Astrocyte (in vitro differentiated cells and primary cell): ENCODE measurements around the gene PCSK5. TPM values are rescaled to one million over a fixed set of nuclear protein-coding genes. Genes with fewer than 3 reads are reported as not detected.

Experiments used
- DNase-seq: peaks from one replicate; pipeline ENCODE4 v3.0.0-alpha.2; 2010; ENCODE audit warnings: low read depth
- FAIRE-seq: peaks from 2 replicates; lab custom pipeline; 2011; peaks lifted over from hg19 to GRCh38; lab: Jason Lieb, UNC
- H2AFZ ChIP-seq: 2 replicates; pipeline ENCODE4 v1.6.0; 2012; ENCODE audit warnings: low read depth, low read length, inconsistent platforms
- H3K27ac ChIP-seq: 2 replicates; pipeline ENCODE4 v1.5.1; 2011; ENCODE audit warnings: low read depth, low read length, inconsistent platforms
- H3K27me3 ChIP-seq: 2 replicates; pipeline ENCODE4 v1.6.0; 2011; ENCODE audit warnings: low read length, inconsistent platforms; ENCODE audit not compliant: insufficient read depth
- H3K36me3 ChIP-seq: 2 replicates; pipeline ENCODE4 v1.5.1; 2011; ENCODE audit warnings: low read length, inconsistent platforms; ENCODE audit not compliant: insufficient read depth
- H3K4me1 ChIP-seq: 2 replicates; pipeline ENCODE4 v1.5.1; 2011; ENCODE audit warnings: low read length, inconsistent platforms; ENCODE audit not compliant: insufficient read depth
- H3K4me2 ChIP-seq: 2 replicates; pipeline ENCODE4 v1.6.0; 2012; ENCODE audit warnings: low read length, inconsistent platforms
- H3K4me3 ChIP-seq: 2 replicates; pipeline ENCODE4 v1.5.1; 2011; ENCODE audit warnings: low read depth, mild to moderate bottlenecking, low read length, inconsistent platforms; ENCODE audit not compliant: insufficient read depth
- H3K79me2 ChIP-seq: 2 replicates; pipeline ENCODE4 v1.6.0; 2012; ENCODE audit warnings: mild to moderate bottlenecking, low read length, inconsistent platforms; ENCODE audit not compliant: insufficient read depth
- H3K9ac ChIP-seq: 2 replicates; pipeline ENCODE4 v1.6.0; 2012; ENCODE audit warnings: mild to moderate bottlenecking, low read length, inconsistent platforms
- H3K9me3 ChIP-seq: 2 replicates; pipeline ENCODE4 v1.5.1; 2012; ENCODE audit warnings: low read depth, mild to moderate bottlenecking, low read length, inconsistent platforms; ENCODE audit not compliant: insufficient read depth
- H4K20me1 ChIP-seq: 2 replicates; pipeline ENCODE4 v1.6.0; 2012; ENCODE audit warnings: low read length, inconsistent platforms; ENCODE audit not compliant: insufficient read depth
- H3K27ac Mint-ChIP-seq: one replicate; pipeline ENCODE4 v1.8.0; 2021; ENCODE audit warnings: mild to moderate bottlenecking, mixed read lengths; ENCODE audit not compliant: unreplicated experiment
- H3K27me3 Mint-ChIP-seq: one replicate; pipeline ENCODE4 v1.8.0; 2021; ENCODE audit warnings: low read depth, mixed read lengths; ENCODE audit not compliant: unreplicated experiment
- H3K36me3 Mint-ChIP-seq: one replicate; pipeline ENCODE4 v1.8.0; 2021; ENCODE audit warnings: low read depth, mixed read lengths; ENCODE audit not compliant: unreplicated experiment
- H3K4me1 Mint-ChIP-seq: one replicate; pipeline ENCODE4 v1.8.0; 2021; ENCODE audit warnings: low read depth, mixed read lengths; ENCODE audit not compliant: unreplicated experiment
- H3K4me3 Mint-ChIP-seq: one replicate; pipeline ENCODE4 v1.8.0; 2021; ENCODE audit warnings: mild to moderate bottlenecking, moderate library complexity, mixed read lengths; ENCODE audit not compliant: unreplicated experiment
- H3K9me3 Mint-ChIP-seq: one replicate; pipeline ENCODE4 v1.8.0; 2021; ENCODE audit warnings: mild to moderate bottlenecking, mixed read lengths; ENCODE audit not compliant: unreplicated experiment
- CTCF ChIP-seq: IDR thresholded peaks from 2 replicates; pipeline ENCODE4 v1.5.1; 2011; ENCODE audit warnings: low read depth, mild to moderate bottlenecking, inconsistent platforms, low read length, moderate library complexity; ENCODE audit not compliant: insufficient read depth
- EZH2 ChIP-seq: IDR thresholded peaks from 2 replicates; pipeline ENCODE4 v1.6.1; 2012; ENCODE audit warnings: mild to moderate bottlenecking, low read length, inconsistent platforms; ENCODE audit not compliant: insufficient read depth
- total RNA-seq: library from RNA; stranded (reverse); gene quantifications from 2 replicates; pipeline ENCODE4 v1.2.1, GENCODE V29; 2021

PCSK5 gene
- total RNA-seq, 1 donor from 2014 or later, result 13.1 TPM

- Mint-ChIP-seq H3K27me3 (no peaks in the 10 kb centered on the region), H3K4me1 (peaks cover 5% of the 10 kb centered on the region), H3K27ac (peak overlapping the region; percentile 85), H3K36me3 (no peaks in the 10 kb centered on the region), H3K9me3 (no peaks in the 10 kb centered on the region), H3K4me3 (peak overlapping the region; percentile 89)
- no peak for FAIRE-seq
- H3K4me2 ChIP-seq, result peak overlapping the region; percentile 88
- peak overlapping the region; percentile 93 for H3K4me3 ChIP-seq
- peaks cover 23% of the 10 kb centered on the region for H3K79me2 ChIP-seq
- no peaks in the 10 kb centered on the region for H3K36me3 ChIP-seq
- no peak for DNase-seq
- H3K9ac ChIP-seq, result peak overlapping the region; percentile 93
- peaks cover 10% of the 10 kb centered on the region for H3K4me1 ChIP-seq
- H2AFZ ChIP-seq, result peak overlapping the region; percentile 98
- peaks cover 27% of the 10 kb centered on the region for H4K20me1 ChIP-seq
- H3K9me3 ChIP-seq, result no peaks in the 10 kb centered on the region
- TF ChIP-seq EZH2 (no peak), CTCF (no peak)
- no peaks in the 10 kb centered on the region for H3K27me3 ChIP-seq
- peak overlapping the region; percentile 81 for H3K27ac ChIP-seq
Observed at GRCh38 chr9:75889577-75889976, 896 bp upstream of the PCSK5 start.

GRCh38 chr9:75889977-75890471 lies 449 bp upstream of the PCSK5 start:
- TF ChIP-seq CTCF, result no peak
- no peak for TF ChIP-seq EZH2
- Histone ChIP-seq H2AFZ (peak overlapping the region; percentile 98), H3K9ac (peak overlapping the region; percentile 93), H3K79me2 (peaks cover 28% of the 10 kb centered on the region), H3K27ac (peak overlapping the region; percentile 81), H3K4me3 (peak overlapping the region; percentile 93), H3K36me3 (no peaks in the 10 kb centered on the region), H3K4me2 (peak overlapping the region; percentile 88), H3K9me3 (no peaks in the 10 kb centered on the region), H4K20me1 (peaks cover 31% of the 10 kb centered on the region), H3K4me1 (peaks cover 10% of the 10 kb centered on the region), H3K27me3 (no peaks in the 10 kb centered on the region)
- peak; percentile 65 for DNase-seq
- FAIRE-seq, result peak; percentile 29
- Mint-ChIP-seq H3K9me3 (no peaks in the 10 kb centered on the region), H3K4me3 (peak overlapping the region; percentile 89), H3K27ac (peak overlapping the region; percentile 85), H3K36me3 (no peaks in the 10 kb centered on the region), H3K4me1 (peaks cover 5% of the 10 kb centered on the region), H3K27me3 (no peaks in the 10 kb centered on the region)

GRCh38 chr9:75891277-75891741 lies 836 bp downstream of the PCSK5 start:
- Mint-ChIP-seq H3K4me3 (peak overlapping the region; percentile 94), H3K4me1 (peaks cover 11% of the 10 kb centered on the region), H3K36me3 (no peaks in the 10 kb centered on the region), H3K27me3 (no peaks in the 10 kb centered on the region), H3K27ac (peak overlapping the region; percentile 88), H3K9me3 (no peaks in the 10 kb centered on the region)
- peak overlapping the region; percentile 76 for H2AFZ ChIP-seq
- H3K4me1 ChIP-seq, result peaks cover 10% of the 10 kb centered on the region
- H3K27me3 ChIP-seq, result no peaks in the 10 kb centered on the region
- H3K79me2 ChIP-seq, result peaks cover 35% of the 10 kb centered on the region
- H3K4me3 ChIP-seq, result peak overlapping the region; percentile 93
- H3K9ac ChIP-seq, result peak overlapping the region; percentile 93
- peak overlapping the region; percentile 88 for H3K4me2 ChIP-seq
- FAIRE-seq (no peak), DNase-seq (no peak)
- H3K27ac ChIP-seq, result peak overlapping the region; percentile 81
- peaks cover 39% of the 10 kb centered on the region for H4K20me1 ChIP-seq
- no peaks in the 10 kb centered on the region for H3K36me3 ChIP-seq
- no peaks in the 10 kb centered on the region for H3K9me3 ChIP-seq
- TF ChIP-seq EZH2, result no peak
